Mesenchymal stem cell (in vitro differentiated cells and primary cell): ENCODE data around the gene UBB. TPM values are rescaled to one million over a fixed set of nuclear protein-coding genes. Genes with fewer than 3 reads are reported as not detected.

ENCODE experiments used
- DNase-seq: peaks from one replicate; pipeline ENCODE4 v3.0.0-alpha.2; 2013
- H2AFZ ChIP-seq: one replicate; pipeline ENCODE4 v1.6.1; 2013; ENCODE audit warnings: low read depth, mild to moderate bottlenecking, control low read depth, inconsistent platforms, low read length, moderate library complexity
- H2AK5ac ChIP-seq: 2 replicates; pipeline ENCODE4 v1.6.1; 2013; ENCODE audit warnings: low read length, moderate library complexity, mild to moderate bottlenecking, inconsistent platforms; ENCODE audit not compliant: severe bottlenecking
- H2BK120ac ChIP-seq: one replicate; pipeline ENCODE4 v1.6.1; 2013; ENCODE audit warnings: low read depth, mild to moderate bottlenecking, inconsistent platforms, low read length, moderate library complexity
- H2BK12ac ChIP-seq, 2 experiments: one replicate each; pipeline ENCODE4 v1.6.1; 2013; ENCODE audit warnings: inconsistent platforms in 2 of 2, low read length in 2 of 2, mild to moderate bottlenecking in 2 of 2, moderate library complexity in 2 of 2, control low read depth in 1 of 2
- H2BK15ac ChIP-seq: one replicate; pipeline ENCODE4 v1.6.1; 2013; ENCODE audit warnings: mild to moderate bottlenecking, low read depth, inconsistent platforms; ENCODE audit not compliant: poor library complexity, severe bottlenecking
- H2BK5ac ChIP-seq: 2 replicates; pipeline ENCODE4 v1.6.1; 2013; ENCODE audit warnings: low read depth, mild to moderate bottlenecking, low read length, control low read depth, inconsistent platforms; ENCODE audit not compliant: poor library complexity, severe bottlenecking
- H3K14ac ChIP-seq, 2 experiments: one replicate each; pipeline ENCODE4 v1.6.1; 2013; ENCODE audit warnings: inconsistent platforms in 2 of 2, low read length in 2 of 2, control low read depth in 1 of 2, mild to moderate bottlenecking in 1 of 2, moderate library complexity in 1 of 2
- H3K18ac ChIP-seq, 2 experiments: one replicate each; pipeline ENCODE4 v1.6.1; 2013; ENCODE audit warnings: inconsistent platforms in 2 of 2, low read length in 2 of 2, control low read depth in 1 of 2, low read depth in 1 of 2, mild to moderate bottlenecking in 1 of 2
- H3K23ac ChIP-seq, 2 experiments: one replicate each; pipeline ENCODE4 v1.6.1; 2013; ENCODE audit warnings: inconsistent platforms in 2 of 2, low read length in 2 of 2, mild to moderate bottlenecking in 2 of 2, moderate library complexity in 2 of 2, control low read depth in 1 of 2
- H3K27ac ChIP-seq: 2 replicates; pipeline ENCODE4 v1.5.1; 2013; ENCODE audit warnings: mild to moderate bottlenecking, moderate library complexity, low read length, control low read depth, inconsistent platforms; ENCODE audit not compliant: poor library complexity, severe bottlenecking
- H3K27me3 ChIP-seq, 2 experiments: 2 replicates each; pipeline versions ENCODE4 v1.6.1 to v1.7.0; 2013; ENCODE audit warnings: low read length in 2 of 2, mild to moderate bottlenecking in 2 of 2, moderate library complexity in 2 of 2, control low read depth in 1 of 2, inconsistent platforms in 1 of 2; ENCODE audit not compliant: control insufficient read depth in 1 of 2, insufficient read depth in 1 of 2
- H3K36me3 ChIP-seq, 2 experiments: 2 replicates each; pipeline versions ENCODE4 v1.6.1 to v1.7.0; 2013; ENCODE audit warnings: low read length in 2 of 2, control low read depth in 1 of 2, inconsistent platforms in 1 of 2, low read depth in 1 of 2, mild to moderate bottlenecking in 1 of 2; ENCODE audit not compliant: insufficient read depth in 2 of 2, control insufficient read depth in 1 of 2
- H3K4ac ChIP-seq, 2 experiments: one replicate each; pipeline ENCODE4 v1.6.1; 2013; ENCODE audit warnings: inconsistent platforms in 2 of 2, low read length in 2 of 2, mild to moderate bottlenecking in 2 of 2, moderate library complexity in 2 of 2, control low read depth in 1 of 2, low read depth in 1 of 2
- H3K4me1 ChIP-seq: 2 replicates; pipeline ENCODE4 v1.6.1; 2013; ENCODE audit warnings: low read depth, low read length, control low read depth; ENCODE audit not compliant: control insufficient read depth, insufficient read depth
- H3K4me2 ChIP-seq: 2 replicates; pipeline ENCODE4 v1.6.1; 2013; ENCODE audit warnings: low read length, mild to moderate bottlenecking, inconsistent platforms; ENCODE audit not compliant: poor library complexity, severe bottlenecking
- H3K4me3 ChIP-seq, 2 experiments: 2 replicates each; pipeline versions ENCODE4 v1.5.1 to v1.7.0; 2013; ENCODE audit warnings: low read length in 2 of 2, mild to moderate bottlenecking in 2 of 2, control low read depth in 1 of 2, low read depth in 1 of 2; ENCODE audit not compliant: insufficient read depth in 1 of 2
- H3K79me1 ChIP-seq: replicated peaks from 2 replicates; pipeline ENCODE4 v1.6.1; 2013; ENCODE audit warnings: mild to moderate bottlenecking, control low read depth, low read length, inconsistent platforms; ENCODE audit not compliant: poor library complexity, severe bottlenecking
- H3K9ac ChIP-seq: 2 replicates; pipeline ENCODE4 v1.7.0; 2013; ENCODE audit warnings: mild to moderate bottlenecking, low read length, moderate library complexity
- H3K9me3 ChIP-seq: 2 replicates; pipeline ENCODE4 v1.7.0; 2013; ENCODE audit warnings: mild to moderate bottlenecking, low read length; ENCODE audit not compliant: control insufficient read depth
- H4K8ac ChIP-seq: one replicate; pipeline ENCODE4 v1.6.1; 2013; ENCODE audit warnings: inconsistent platforms, mild to moderate bottlenecking, low read length, moderate library complexity
- H4K91ac ChIP-seq: one replicate; pipeline ENCODE4 v1.6.1; 2013; ENCODE audit warnings: mild to moderate bottlenecking, low read length, inconsistent platforms
- WGBS: methylation state at CpG from one replicate; pipeline ENCODE4 v1.1.7; 2013; ENCODE audit warnings: mixed read lengths; 5-methylcytosine and 5-hydroxymethylcytosine counted together
- polyA plus RNA-seq, 2 experiments: library from polyadenylated mRNA; stranded (reverse); fragments of 200-250 nt; gene quantifications; one replicate each; pipeline ENCODE4 v1.2.3, GENCODE V29; 2013

The UBB gene
- 2,793 TPM for polyA plus RNA-seq (2013, experiment 1 of 2)
- polyA plus RNA-seq (2013, experiment 2 of 2) = 2,890 TPM

DNA sequence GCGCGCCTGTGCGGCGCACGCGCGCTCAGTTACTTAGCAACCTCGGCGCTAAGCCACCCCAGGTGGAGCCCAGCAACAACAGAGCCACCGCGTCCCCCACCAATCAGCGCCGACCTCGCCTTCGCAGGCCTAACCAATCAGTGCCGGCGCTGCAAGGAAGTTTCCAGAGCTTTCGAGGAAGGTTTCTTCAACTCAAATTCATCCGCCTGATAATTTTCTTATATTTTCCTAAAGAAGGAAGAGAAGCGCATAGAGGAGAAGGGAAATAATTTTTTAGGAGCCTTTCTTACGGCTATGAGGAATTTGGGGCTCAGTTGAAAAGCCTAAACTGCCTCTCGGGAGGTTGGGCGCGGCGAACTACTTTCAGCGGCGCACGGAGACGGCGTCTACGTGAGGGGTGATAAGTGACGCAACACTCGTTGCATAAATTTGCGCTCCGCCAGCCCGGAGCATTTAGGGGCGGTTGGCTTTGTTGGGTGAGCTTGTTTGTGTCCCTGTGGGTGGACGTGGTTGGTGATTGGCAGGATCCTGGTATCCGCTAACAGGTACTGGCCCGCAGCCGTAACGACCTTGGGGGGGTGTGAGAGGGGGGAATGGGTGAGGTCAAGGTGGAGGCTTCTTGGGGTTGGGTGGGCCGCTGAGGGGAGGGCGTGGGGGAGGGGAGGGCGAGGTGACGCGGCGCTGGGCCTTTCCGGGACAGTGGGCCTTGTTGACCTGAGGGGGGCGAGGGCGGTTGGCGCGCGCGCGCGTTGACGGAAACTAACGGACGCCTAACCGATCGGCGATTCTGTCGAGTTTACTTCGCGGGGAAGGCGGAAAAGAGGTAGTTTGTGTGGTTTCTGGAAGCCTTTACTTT lies at the start of gene UBB:
Gene UBB, plus strand, starts transcription at position 452 of the 856 bp plus-strand sequence. CDS start 817 bp downstream, outside the sequence.
- peak; percentile 98 for DNase-seq
- peak within 1 kb of the TSS; percentile 73 for H2BK15ac ChIP-seq
- peak within 1 kb of the TSS in 1 of 2 experiments; percentile 53 for H3K14ac ChIP-seq
- 2% methylated on average over 57 of the region's 67 CpGs for WGBS
- H2BK120ac ChIP-seq = peak within 1 kb of the TSS; percentile 93
- no peaks in the 10 kb centered on the region for H3K27me3 ChIP-seq
- H2AK5ac ChIP-seq = peak within 1 kb of the TSS; percentile 83
- H2BK5ac ChIP-seq = peak within 1 kb of the TSS; percentile 97
- H2BK12ac ChIP-seq = peak within 1 kb of the TSS in 1 of 2 experiments; percentile 63
- H3K4me2 ChIP-seq = peak within 1 kb of the TSS; percentile 84
- H3K27ac ChIP-seq = peak within 1 kb of the TSS; percentile 91
- peak within 1 kb of the TSS; percentile 99 for H3K9ac ChIP-seq
- no peaks in the 10 kb centered on the region for H3K9me3 ChIP-seq
- H4K91ac ChIP-seq = peak within 1 kb of the TSS; percentile 77
- H3K36me3 ChIP-seq = peaks cover 20 to 30% of the 10 kb centered on the region in 2 experiments
- peak within 1 kb of the TSS; percentile 97 for H4K8ac ChIP-seq
- H2AFZ ChIP-seq = peak within 1 kb of the TSS; percentile 46
- peak within 1 kb of the TSS; percentile 77 to 92 for H3K18ac ChIP-seq
- H3K4me3 ChIP-seq = peak within 1 kb of the TSS; percentile 87 to 93
- H3K4ac ChIP-seq = peak within 1 kb of the TSS; percentile 82 to 89
- no peaks in the 10 kb centered on the region for H3K79me1 ChIP-seq
- H3K23ac ChIP-seq = no peak within 1 kb of the TSS
- H3K4me1 ChIP-seq = peaks cover 3% of the 10 kb centered on the region

DNA sequence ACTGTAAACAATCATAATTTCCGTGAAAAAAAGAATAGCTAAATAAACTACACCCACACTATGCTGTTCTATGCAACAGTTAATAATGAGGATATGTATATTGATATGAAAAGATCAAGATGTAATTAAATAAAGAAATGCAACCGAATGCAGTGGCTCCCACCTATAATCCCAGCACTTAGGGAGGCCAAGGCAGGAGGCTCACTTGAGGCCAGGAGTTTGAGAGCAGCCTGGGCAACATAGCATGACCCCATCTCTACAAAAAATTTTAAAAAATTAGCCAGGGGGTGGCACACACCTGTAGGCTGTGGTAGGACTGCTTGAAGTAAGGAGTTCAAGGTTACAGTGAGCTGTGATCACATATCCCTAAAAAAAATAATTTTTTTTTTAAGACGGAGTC lies 42.5 kb upstream of the UBB start:
- H3K9me3 ChIP-seq = no peaks in the 10 kb centered on the region
- no peak overlapping the region for H3K23ac ChIP-seq
- H2BK120ac ChIP-seq = no peak overlapping the region
- no peak overlapping the region for H3K4me3 ChIP-seq
- H4K91ac ChIP-seq = no peak overlapping the region
- no peak overlapping the region for H2AK5ac ChIP-seq
- no peak for DNase-seq
- no peaks in the 10 kb centered on the region for H3K4me1 ChIP-seq
- H3K27ac ChIP-seq = no peak overlapping the region
- WGBS = 100% methylated on average over 1 of the region's 3 CpGs
- H2BK15ac ChIP-seq = no peak overlapping the region
- H2BK12ac ChIP-seq = no peak overlapping the region
- no peaks in the 10 kb centered on the region for H3K27me3 ChIP-seq
- no peaks in the 10 kb centered on the region for H3K36me3 ChIP-seq
- no peak overlapping the region for H3K9ac ChIP-seq
- H2BK5ac ChIP-seq = no peak overlapping the region
- H3K79me1 ChIP-seq = no peaks in the 10 kb centered on the region
- H3K4ac ChIP-seq = no peak overlapping the region
- H3K4me2 ChIP-seq = no peak overlapping the region
- no peak overlapping the region for H3K18ac ChIP-seq
- no peak overlapping the region for H2AFZ ChIP-seq
- no peak overlapping the region for H3K14ac ChIP-seq
- H4K8ac ChIP-seq = no peak overlapping the region

GRCh38 chr17:16339402-16339801 lies 41.5 kb upstream of the UBB start:
- no peak overlapping the region for H2BK15ac ChIP-seq
- H2AFZ ChIP-seq = no peak overlapping the region
- no peak overlapping the region for H2BK5ac ChIP-seq
- no peak overlapping the region for H3K4ac ChIP-seq
- H2BK12ac ChIP-seq = no peak overlapping the region
- H3K9ac ChIP-seq = no peak overlapping the region
- H3K36me3 ChIP-seq = peaks cover 5 to 9% of the 10 kb centered on the region in 2 experiments
- WGBS = 100% methylated on average over 1 of the region's 1 CpG
- no peaks in the 10 kb centered on the region for H3K9me3 ChIP-seq
- no peak overlapping the region for H3K18ac ChIP-seq
- no peak overlapping the region for H2AK5ac ChIP-seq
- H4K8ac ChIP-seq = no peak overlapping the region
- no peaks in the 10 kb centered on the region for H3K79me1 ChIP-seq
- H3K4me2 ChIP-seq = no peak overlapping the region
- no peak overlapping the region for H3K4me3 ChIP-seq
- H3K27ac ChIP-seq = no peak overlapping the region
- no peak overlapping the region for H2BK120ac ChIP-seq
- H3K27me3 ChIP-seq = no peaks in the 10 kb centered on the region
- H3K4me1 ChIP-seq = no peaks in the 10 kb centered on the region
- H4K91ac ChIP-seq = no peak overlapping the region
- no peak for DNase-seq
- H3K23ac ChIP-seq = no peak overlapping the region
- no peak overlapping the region for H3K14ac ChIP-seq

- Histone ChIP-seq H3K79me1 (no peaks in the 10 kb centered on the region), H3K27ac (no peak overlapping the region), H3K4ac (no peak overlapping the region), H2BK5ac (no peak overlapping the region), H2BK12ac (no peak overlapping the region), H3K9me3 (no peaks in the 10 kb centered on the region), H3K36me3 (peaks cover 6 to 9% of the 10 kb centered on the region in 2 experiments), H2BK15ac (no peak overlapping the region), H3K9ac (no peak overlapping the region), H2AK5ac (no peak overlapping the region), H3K27me3 (no peaks in the 10 kb centered on the region), H3K18ac (no peak overlapping the region), H3K4me1 (no peaks in the 10 kb centered on the region), H4K91ac (no peak overlapping the region), H3K4me3 (no peak overlapping the region), H2BK120ac (no peak overlapping the region), H3K4me2 (no peak overlapping the region), H3K14ac (no peak overlapping the region), H4K8ac (no peak overlapping the region), H2AFZ (no peak overlapping the region), H3K23ac (no peak overlapping the region)
- WGBS = 94% methylated on average over 1 of the region's 1 CpG
- no peak for DNase-seq
These were observed 40.9 kb upstream of the UBB start for GRCh38 chr17:16339959-16340358.
